Right renal cortex interstitium (tissue), 3 donors: ENCODE data around the gene PRKCA. TPM values are rescaled to one million over a fixed set of nuclear protein-coding genes. Genes with fewer than 3 reads are reported as not detected.

Source experiments
- DNase-seq, 3 donors: peaks; one replicate each; pipeline ENCODE4 v3.0.0-alpha.2; 2013; ENCODE audit warnings: low read depth in 3 of 3, low spot score in 2 of 3
- polyA plus RNA-seq, 3 donors: library from polyadenylated mRNA; unstranded; fragments of 120-200 nt; gene quantifications; one replicate each; pipeline ENCODE4 v1.2.1, GENCODE V29; 2013; ENCODE audit not compliant: insufficient read length in 3 of 3

The PRKCA gene
- polyA plus RNA-seq, 3 donors, result 22.8 to 24.1 (median 23.8) TPM

DNA sequence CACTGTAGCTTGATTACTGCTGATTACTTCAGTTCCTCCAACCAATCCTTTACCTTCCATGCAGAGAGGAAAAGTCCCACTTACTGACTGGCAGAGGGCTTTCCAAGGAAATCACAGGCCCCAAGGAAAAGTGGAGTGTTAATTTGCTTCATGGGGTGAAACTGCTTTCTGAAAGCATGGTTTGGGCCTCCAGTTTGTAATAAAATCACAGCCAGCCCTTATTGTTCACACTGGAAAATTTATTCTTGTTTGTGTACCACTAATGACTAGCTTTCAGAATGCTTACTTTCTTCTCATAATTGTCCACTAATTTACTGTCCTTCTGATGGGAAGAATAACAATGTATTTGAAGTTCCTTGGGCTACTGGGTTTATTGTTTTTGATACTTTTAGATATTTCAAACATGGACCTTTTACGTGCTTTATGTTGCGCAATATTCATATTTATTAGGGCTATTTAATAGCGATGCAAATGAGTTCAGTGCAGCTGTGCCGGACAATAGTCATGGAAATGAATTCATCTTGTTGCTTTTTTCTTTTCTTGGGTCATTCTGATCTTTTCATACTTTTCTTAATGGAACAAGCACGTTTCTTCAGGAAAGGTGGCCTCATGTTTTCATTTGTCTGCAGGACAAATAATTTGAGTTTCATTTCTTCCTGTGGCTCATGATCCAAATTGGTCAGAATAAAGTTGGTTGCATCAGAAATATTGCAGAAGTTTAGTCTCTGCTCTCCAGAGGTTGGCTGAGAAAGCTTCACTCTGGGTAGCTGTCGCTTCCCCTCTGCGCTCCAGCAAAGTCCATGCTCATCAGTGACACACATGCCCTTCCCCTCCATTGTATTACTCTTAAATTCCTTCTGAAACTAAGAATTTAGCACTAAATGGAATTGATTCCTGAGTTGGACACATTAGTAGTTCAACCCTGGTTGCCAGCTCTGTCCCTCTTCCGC is 128.7 kb downstream of the PRKCA start:
- DNase-seq, result no peak

DNA sequence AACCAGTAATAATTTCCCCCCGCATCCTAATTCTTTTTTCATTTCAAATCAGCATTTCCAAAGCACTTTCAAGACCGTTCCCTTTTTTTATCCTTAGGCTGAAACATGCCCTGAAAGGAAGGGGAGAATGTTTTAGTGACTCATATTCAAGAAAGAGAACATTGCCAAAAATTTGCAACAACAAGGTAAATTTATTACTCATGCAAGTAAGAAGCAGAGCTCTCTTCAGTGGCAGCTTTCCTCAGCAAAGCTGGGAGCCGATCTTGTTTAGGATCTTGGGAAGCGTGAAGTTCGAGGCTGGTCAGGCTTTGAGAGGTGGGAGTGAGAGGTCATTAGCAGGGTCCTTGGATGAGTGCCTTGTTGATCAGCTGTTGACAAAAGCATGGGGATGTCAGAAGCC is 129.5 kb downstream of the PRKCA start:
- no peak for DNase-seq

- DNase-seq, result no peak
These were observed 130.1 kb downstream of the PRKCA start for GRCh38 chr17:66432411-66432957.

DNA sequence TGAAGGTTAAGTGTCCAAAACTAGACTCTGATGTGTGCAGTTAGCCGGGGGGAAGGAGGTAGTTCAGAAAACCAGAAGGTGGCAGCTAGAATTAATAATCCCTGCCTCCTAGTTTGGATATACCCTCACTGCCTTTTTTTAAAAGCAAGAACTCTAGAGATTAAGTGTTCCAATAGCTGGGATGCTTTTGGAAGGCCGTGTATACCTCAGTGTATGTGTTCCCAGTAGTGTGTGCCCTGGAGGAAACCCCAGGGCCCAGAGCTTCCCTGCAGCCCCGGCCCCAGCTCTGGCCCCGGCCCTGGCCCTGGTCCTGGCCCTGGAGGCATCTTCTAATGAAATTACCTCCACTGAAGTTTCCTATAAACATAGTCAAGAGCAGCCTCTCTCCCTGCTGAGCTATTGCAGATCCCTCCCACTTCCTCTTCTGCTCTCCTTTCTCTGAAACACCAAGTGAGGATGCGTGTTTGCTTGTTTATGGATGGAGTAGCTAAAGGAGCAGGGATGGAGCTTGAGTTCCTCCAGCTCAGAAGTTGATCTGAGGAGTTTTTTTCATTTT is 130.7 kb downstream of the PRKCA start:
- DNase-seq, result no peak

DNA sequence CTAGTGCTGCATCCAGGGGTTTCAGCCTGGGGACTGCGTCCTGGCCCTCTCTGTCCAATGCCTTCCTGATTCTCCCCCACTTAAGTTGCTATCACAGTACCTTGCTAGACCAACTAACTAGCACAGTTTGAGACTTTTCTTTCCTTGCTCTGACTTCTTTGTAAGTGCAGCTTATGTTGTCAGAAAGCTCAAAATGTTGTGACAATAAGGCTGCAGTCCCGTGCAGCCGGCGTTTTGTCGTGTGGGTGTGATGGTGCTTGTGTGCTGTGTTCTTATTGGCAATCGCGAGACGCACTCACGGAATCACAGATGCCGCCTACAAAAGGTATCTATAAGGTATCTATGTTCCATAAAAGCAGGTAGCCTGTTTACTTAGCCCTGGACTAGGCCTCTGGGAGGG is 132.8 kb downstream of the PRKCA start:
- no peak for DNase-seq

DNA sequence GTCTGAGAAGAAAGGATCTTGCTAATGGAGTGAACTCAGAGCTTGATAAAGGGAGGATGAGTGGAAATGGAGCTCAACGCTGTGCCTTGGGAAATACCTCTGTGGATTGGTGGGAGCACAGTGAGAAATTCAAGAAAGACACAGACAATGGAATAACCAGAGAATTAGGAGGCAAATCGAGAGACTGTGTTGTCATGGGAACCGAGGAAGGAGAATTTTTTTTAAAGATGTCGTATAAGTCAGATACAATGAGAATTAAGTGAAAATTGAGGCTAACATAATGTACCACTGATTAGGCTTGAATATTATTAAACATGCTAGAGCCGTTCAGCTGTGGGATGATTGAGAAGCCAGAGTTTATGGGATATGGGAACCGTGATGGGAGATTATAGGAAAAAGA is 134.2 kb downstream of the PRKCA start:
- no peak for DNase-seq

DNA sequence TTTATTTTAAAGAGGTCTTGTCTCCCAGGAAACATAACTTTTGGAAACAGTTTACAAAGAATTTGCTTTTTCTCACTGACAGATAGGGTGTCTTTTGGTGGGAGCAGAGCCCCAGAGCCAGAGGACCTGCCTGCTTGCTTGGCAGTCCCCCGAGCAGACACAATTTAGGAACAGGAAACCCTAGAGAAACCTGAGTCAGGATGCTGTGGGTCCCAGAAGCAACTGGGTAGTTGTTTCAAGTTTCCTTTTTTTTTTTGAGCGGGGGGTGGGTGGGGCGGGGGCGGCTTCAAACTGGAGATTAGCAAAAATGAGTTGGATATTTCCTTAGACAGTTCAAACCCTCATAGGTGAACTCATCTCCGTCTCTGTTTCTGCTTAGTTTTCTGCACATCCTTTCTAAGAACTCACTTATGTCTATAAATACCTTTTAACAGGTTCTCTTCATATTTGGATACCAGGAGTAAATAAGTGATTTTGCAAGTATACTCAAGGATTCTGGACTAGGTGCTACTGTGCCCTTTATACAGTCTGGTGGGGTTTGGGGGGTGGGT is 135.1 kb downstream of the PRKCA start:
- no peak for DNase-seq

DNA sequence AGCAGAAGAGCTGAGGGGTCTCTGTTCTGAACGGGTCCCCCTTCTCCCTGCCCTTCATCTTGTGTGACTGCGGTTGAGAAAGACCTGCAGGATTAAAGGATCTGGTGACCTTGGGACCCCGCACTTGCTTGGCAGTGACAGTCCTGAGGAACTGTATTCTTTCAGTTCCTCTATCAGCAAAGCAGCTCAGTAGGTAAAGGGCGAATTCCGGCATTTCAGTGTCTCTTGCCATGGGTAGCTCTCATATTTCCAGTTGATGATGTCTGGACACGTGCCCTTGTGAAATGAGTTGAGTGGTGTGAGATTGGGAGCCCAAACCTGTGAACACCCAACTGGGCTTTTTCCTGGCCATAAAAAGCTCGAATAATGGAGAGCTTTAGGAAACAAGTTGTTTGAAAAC is 135.7 kb downstream of the PRKCA start:
- no peak for DNase-seq

- DNase-seq, result no peak
These were observed 138.8 kb downstream of the PRKCA start for GRCh38 chr17:66441101-66441661.

- DNase-seq, result no peak
These were observed 140.8 kb downstream of the PRKCA start for GRCh38 chr17:66443166-66443565.

GRCh38 chr17:66443606-66444005 is 141.2 kb downstream of the PRKCA start:
- no peak for DNase-seq

DNA sequence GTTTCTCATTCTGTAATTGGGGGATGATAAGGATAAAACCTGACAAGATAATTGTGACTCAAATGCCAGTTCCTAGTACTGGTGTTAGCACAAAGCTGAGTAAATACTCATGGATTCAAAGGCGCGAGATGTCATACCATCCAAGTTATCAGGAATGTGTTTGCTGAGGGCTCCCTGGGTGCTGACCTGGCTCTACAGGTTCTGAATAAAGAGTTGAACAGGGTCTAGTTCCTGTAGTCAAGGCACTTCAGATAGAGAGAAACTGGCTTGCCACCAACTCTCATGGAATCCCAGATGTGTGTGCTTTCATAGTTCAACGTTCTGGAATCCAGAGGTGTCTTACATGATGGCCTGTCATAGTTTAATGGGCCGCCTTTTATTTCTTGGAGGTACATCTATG is 141.6 kb downstream of the PRKCA start:
- no peak for DNase-seq

GRCh38 chr17:66445229-66445628 is 142.8 kb downstream of the PRKCA start:
- DNase-seq, result no peak

DNA sequence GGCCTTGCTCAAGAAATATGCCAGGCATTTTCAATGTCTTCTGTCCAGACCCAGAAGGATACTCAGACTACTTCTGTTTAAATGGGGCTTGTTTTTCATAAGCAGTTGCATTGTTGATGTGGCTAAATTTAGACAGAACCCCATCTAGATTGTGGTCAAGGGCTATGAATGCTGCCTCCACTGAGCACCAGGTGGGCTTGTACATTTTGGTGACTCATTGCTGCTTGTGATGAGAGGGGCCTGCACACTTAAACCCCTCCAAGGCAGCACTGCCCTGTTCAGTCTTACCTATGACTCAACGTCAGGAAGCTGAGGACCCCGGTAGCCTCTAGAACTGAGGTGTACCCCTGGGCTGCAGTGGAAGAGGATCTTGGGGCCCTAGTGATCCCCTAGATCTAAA is 144.0 kb downstream of the PRKCA start:
- no peak for DNase-seq

GRCh38 chr17:66447159-66447558 is 144.7 kb downstream of the PRKCA start:
- DNase-seq, result no peak

GRCh38 chr17:66448026-66448639 is 145.7 kb downstream of the PRKCA start:
- DNase-seq, result no peak

DNA sequence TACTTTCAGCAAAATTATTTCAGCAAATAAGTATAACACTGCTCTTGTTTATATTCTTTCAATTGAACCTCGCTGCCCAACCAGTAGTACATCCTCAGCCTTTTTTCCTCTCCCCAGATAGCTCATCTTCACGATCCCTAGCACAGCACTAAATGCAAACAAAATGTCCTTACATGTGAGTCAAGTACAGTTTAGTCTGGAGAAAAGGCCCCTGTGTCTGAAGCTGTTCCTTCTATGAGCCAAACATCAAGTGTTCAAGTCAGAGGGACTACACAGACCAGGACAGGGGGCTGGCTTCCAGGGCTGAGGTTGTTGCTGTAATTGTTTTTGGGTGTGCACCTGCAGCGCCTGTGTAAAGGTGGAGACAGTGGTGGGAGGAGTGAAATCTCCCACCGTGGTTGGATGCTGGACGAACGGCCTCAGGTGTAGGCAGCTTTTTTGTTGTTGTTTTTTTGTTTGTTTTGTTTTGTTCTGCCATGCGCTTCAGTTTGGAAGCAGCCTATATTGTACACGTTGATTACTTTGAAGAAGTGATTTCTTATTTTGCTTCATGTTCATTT is 147.1 kb downstream of the PRKCA start:
- DNase-seq, result no peak

GRCh38 chr17:66450008-66450851 is 147.8 kb downstream of the PRKCA start:
- no peak for DNase-seq

- no peak for DNase-seq
These were observed 148.4 kb downstream of the PRKCA start for GRCh38 chr17:66450852-66451158.
